Breast epithelium (tissue), 4 donors: ENCODE measurements around the gene OR4D1. TPM values are rescaled to one million over a fixed set of nuclear protein-coding genes. Genes with fewer than 3 reads are reported as not detected.

Experiments
- DNase-seq, 2 donors: peaks; one replicate each; pipeline ENCODE4 v3.0.0-alpha.2; 2019; ENCODE audit warnings: low spot score in 2 of 2
- H3K27ac ChIP-seq, 2 donors: fragments of 200-600 bp; sonication (generic) in 1 of 2; one replicate each; pipeline ENCODE4 v1.5.1; 2016 to 2019; ENCODE audit warnings: mild to moderate bottlenecking in 1 of 2
- H3K27me3 ChIP-seq, 2 donors: fragments of 200-600 bp; sonication (generic) in 1 of 2; one replicate each; pipeline versions ENCODE4 v1.5.1 to v1.6.0; 2017 to 2019; ENCODE audit warnings: control low read depth in 1 of 2, mild to moderate bottlenecking in 1 of 2
- H3K36me3 ChIP-seq: fragments of 200-600 bp; one replicate; pipeline ENCODE4 v1.5.1; 2019
- H3K4me1 ChIP-seq, 2 donors: fragments of 200-600 bp; sonication (generic); one replicate each; pipeline ENCODE4 v1.5.1; 2016 to 2019; ENCODE audit warnings: control low read depth in 1 of 2
- H3K4me3 ChIP-seq, 3 donors: fragments of 200-600 bp; sonication (generic); 1 replicate in 2 of 3; 2 replicates in 1 of 3; pipeline ENCODE4 v1.5.1; 2016 to 2019; ENCODE audit warnings: mild to moderate bottlenecking in 3 of 3, moderate library complexity in 2 of 3
- H3K9me3 ChIP-seq, 2 donors: fragments of 200-600 bp; sonication (generic) in 1 of 2; one replicate each; pipeline ENCODE4 v1.5.1; 2016 to 2019; ENCODE audit warnings: control low read depth in 1 of 2
- POLR2A ChIP-seq: fragments of 450-650 bp; IDR thresholded peaks from one replicate; pipeline ENCODE4 v1.6.1; 2016; ENCODE audit warnings: antibody characterized with exemption, mild to moderate bottlenecking, moderate library complexity
- POLR2AphosphoS5 ChIP-seq, 3 donors: sonication (generic); formaldehyde crosslinking; IDR thresholded peaks; one replicate each; pipeline ENCODE4 v1.6.1; 2017; ENCODE audit warnings: antibody characterized with exemption in 3 of 3
- intact Hi-C: fragments of 100-400 bp; cut with DNase I; formaldehyde crosslinking; loops from one replicate; pipeline ENCODE4 v1.15.1; 2023; ENCODE audit warnings: low total_unique reads
- total RNA-seq, 3 donors: library from RNA; depleted of rRNA; stranded (reverse); fragments of >200 nt; gene quantifications; one replicate each; pipeline ENCODE4 v1.1.0, GENCODE V29; 2016
- TF ChIP-seq, protein P1 (sequence below), 3 donors: fragments of 450-650 bp; IDR thresholded peaks; one replicate each; pipeline ENCODE4 v1.5.1; 2016 to 2017; ENCODE audit warnings: antibody characterized with exemption in 3 of 3, mild to moderate bottlenecking in 3 of 3, moderate library complexity in 3 of 3

OR4D1 gene
- total RNA-seq, 3 donors from 2014 or later = not detected

DNA sequence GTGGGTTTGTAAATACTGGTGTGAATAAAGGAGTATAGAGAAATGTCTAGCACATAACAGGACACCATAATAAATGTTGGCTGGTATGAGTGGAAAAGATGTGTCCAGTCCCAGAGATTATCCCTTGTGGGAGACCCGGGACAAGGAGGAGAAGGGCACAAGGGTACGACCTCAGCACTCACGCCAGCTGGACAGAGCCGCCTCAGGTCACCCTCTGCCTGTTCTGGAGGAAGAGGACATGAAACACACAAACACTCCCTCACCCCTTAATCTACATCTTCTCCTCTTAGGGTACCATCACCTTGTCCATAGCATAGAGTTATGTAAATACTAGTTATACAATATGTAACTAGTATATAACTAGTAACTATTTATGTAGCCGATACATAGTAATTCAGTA lies 38.2 kb upstream of the OR4D1 start:
- intact Hi-C loops = loop anchor here (10.0 kb wide), 2 partner anchors 115 to 275 kb away; no protein-coding TSS in a partner anchor
- TF ChIP-seq, protein P1, sequence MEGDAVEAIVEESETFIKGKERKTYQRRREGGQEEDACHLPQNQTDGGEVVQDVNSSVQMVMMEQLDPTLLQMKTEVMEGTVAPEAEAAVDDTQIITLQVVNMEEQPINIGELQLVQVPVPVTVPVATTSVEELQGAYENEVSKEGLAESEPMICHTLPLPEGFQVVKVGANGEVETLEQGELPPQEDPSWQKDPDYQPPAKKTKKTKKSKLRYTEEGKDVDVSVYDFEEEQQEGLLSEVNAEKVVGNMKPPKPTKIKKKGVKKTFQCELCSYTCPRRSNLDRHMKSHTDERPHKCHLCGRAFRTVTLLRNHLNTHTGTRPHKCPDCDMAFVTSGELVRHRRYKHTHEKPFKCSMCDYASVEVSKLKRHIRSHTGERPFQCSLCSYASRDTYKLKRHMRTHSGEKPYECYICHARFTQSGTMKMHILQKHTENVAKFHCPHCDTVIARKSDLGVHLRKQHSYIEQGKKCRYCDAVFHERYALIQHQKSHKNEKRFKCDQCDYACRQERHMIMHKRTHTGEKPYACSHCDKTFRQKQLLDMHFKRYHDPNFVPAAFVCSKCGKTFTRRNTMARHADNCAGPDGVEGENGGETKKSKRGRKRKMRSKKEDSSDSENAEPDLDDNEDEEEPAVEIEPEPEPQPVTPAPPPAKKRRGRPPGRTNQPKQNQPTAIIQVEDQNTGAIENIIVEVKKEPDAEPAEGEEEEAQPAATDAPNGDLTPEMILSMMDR (IDR thresholded peaks at IDR 0.05) = no peak
- TF ChIP-seq POLR2A (no peak), POLR2AphosphoS5 (IDR thresholded peaks at IDR 0.05) (no peak)

DNA sequence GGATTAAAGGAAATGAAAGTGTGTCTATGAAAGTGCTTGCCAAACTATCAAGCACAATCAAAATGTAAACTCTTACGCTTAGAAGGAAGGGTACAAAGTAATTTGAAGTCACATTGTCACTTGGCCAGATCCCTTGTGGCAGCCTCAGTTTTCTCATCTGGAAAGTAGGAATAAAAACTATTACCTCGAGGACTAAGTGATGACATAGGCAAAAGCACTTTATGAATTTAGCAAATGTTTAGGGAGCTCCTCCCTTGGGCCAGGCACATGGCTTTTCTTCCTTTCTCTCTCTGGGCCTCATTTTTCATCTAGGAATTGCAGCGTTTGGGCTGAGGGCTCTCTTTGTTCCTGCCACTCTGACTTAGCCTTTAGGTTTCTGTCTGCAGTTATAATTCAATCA lies 36.5 kb upstream of the OR4D1 start:
- Histone ChIP-seq H3K27me3 (no peaks in the 10 kb centered on the region), H3K9me3 (no peaks in the 10 kb centered on the region), H3K36me3 (no peaks in the 10 kb centered on the region), H3K4me3 (no peak overlapping the region), H3K27ac (no peak overlapping the region), H3K4me1 (no peaks in the 10 kb centered on the region)
- DNase-seq = no peak
- TF ChIP-seq POLR2AphosphoS5 (IDR thresholded peaks at IDR 0.05) = no peak
- TF ChIP-seq, protein P1 (IDR thresholded peaks at IDR 0.05) = no peak
- no peak for TF ChIP-seq POLR2A
- intact Hi-C loops = loop anchor here (10.0 kb wide), 2 partner anchors 117 to 277 kb away; no protein-coding TSS in a partner anchor

More for the DNA sequence above, 38.2 kb upstream of the OR4D1 start:
- Histone ChIP-seq H3K4me1 (no peaks in the 10 kb centered on the region), H3K36me3 (no peaks in the 10 kb centered on the region), H3K4me3 (no peak overlapping the region), H3K9me3 (no peaks in the 10 kb centered on the region), H3K27ac (no peak overlapping the region), H3K27me3 (no peaks in the 10 kb centered on the region)
- DNase-seq = no peak

DNA sequence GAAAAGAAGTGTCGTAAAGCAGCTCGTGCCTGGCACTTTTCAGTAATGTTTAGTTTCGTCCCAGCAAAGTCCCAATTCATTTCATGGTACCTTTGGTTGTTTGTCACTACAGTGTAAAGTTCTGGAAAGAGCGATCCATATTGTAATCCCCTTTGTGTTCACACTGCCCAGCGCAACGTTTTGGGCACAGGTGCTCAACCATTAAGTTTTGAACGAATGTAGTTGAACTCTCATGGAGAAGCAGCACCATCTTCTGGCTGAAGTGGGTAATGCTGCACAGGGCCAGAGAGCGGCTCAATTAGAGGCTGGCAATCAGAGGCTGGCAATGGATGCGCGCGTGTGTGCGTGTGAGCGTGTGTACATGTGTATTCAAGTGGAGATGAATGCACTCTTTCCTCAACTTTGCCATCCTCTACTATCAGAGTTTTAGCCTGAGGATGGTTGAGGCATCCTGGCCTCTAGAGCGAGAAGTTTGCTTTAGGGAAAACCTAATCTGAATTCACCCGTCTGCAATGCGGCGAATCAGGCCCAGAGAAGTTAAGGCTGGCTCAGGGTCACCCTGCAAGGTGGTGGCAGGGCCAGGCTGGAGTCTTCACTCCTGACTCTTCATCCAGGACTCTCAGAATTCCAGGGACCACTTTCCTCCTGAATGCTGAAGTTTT lies 35.1 kb upstream of the OR4D1 start:
- H3K4me3 ChIP-seq = no peak overlapping the region
- H3K27me3 ChIP-seq = no peaks in the 10 kb centered on the region
- no peaks in the 10 kb centered on the region for H3K36me3 ChIP-seq
- no peaks in the 10 kb centered on the region for H3K4me1 ChIP-seq
- no peaks in the 10 kb centered on the region for H3K9me3 ChIP-seq
- intact Hi-C loops = loop anchor here (10.0 kb wide), 2 partner anchors 118 to 278 kb away; no protein-coding TSS in a partner anchor
- TF ChIP-seq, protein P1 (IDR thresholded peaks at IDR 0.05) = peak; percentile 58 to 95 (median 93)
- TF ChIP-seq POLR2AphosphoS5 (IDR thresholded peaks at IDR 0.05) = peak in 1 of 3 donors; percentile 22
- no peak for TF ChIP-seq POLR2A
- peak; percentile 67 to 70 for DNase-seq
- no peak overlapping the region for H3K27ac ChIP-seq

DNA sequence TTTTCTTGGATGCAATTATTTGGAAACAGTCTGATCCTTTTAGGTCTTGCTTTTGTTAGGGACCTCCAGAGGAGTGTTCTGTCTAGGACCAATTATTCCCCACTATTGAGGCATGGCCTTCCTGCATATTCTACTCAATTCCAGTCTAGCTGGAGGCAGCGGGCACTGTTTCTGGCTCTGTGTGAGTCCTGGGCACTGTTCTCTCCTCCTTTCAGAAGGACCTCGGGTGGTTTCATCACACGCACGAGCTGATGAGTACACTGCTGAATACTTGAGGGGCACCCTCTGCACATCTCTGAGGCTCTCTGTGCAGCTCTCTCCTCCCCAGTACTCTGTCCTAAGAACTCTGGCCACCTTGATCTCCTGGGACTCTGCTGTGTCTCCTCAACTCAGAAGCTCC lies 34.2 kb upstream of the OR4D1 start:
- intact Hi-C loops = loop anchor here (10.0 kb wide), 2 partner anchors 119 to 279 kb away; no protein-coding TSS in a partner anchor
- no peak for DNase-seq
- H3K27ac ChIP-seq = no peak overlapping the region

DNA sequence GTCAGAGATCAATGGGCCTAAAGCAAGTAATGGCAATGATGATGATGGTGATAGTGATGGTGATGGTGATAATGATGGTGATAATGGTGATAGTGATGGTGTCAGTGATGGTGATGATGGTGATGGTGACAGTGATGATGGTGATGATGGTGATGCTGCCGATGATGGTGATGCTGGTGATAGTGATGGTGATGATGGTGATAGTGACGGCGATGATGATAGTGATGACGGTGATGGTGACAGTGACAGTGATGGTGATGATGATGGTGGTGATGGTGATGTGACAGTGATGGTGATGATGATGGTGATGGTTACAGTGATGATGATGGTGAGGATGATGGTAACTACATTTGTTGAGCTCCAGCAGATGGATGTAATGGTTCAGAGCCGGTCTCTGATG lies 30.8 kb upstream of the OR4D1 start:
- intact Hi-C loops = loop anchor here (10.0 kb wide), 2 partner anchors 123 to 283 kb away; no protein-coding TSS in a partner anchor
- DNase-seq = no peak
- no peaks in the 10 kb centered on the region for H3K27me3 ChIP-seq
- no peaks in the 10 kb centered on the region for H3K4me1 ChIP-seq
- H3K4me3 ChIP-seq = no peak overlapping the region
- TF ChIP-seq POLR2AphosphoS5 (IDR thresholded peaks at IDR 0.05) (no peak), POLR2A (no peak)
- TF ChIP-seq, protein P1 (IDR thresholded peaks at IDR 0.05) = no peak
- H3K27ac ChIP-seq = no peak overlapping the region
- no peaks in the 10 kb centered on the region for H3K9me3 ChIP-seq
- H3K36me3 ChIP-seq = no peaks in the 10 kb centered on the region

More for the DNA sequence above, 34.2 kb upstream of the OR4D1 start:
- H3K4me1 ChIP-seq = no peaks in the 10 kb centered on the region
- TF ChIP-seq, protein P1 (IDR thresholded peaks at IDR 0.05) = no peak
- TF ChIP-seq POLR2AphosphoS5 (IDR thresholded peaks at IDR 0.05) = no peak
- no peak for TF ChIP-seq POLR2A
- no peaks in the 10 kb centered on the region for H3K9me3 ChIP-seq
- no peaks in the 10 kb centered on the region for H3K36me3 ChIP-seq
- H3K4me3 ChIP-seq = no peak overlapping the region
- H3K27me3 ChIP-seq = no peaks in the 10 kb centered on the region
